Esophagus muscularis mucosa (tissue), 3 donors: ENCODE data around the gene PTPRD.

Experiments used
- POLR2A ChIP-seq: fragments of 450-650 bp; IDR thresholded peaks from one replicate; pipeline ENCODE4 v1.6.1; 2017; ENCODE audit warnings: antibody characterized with exemption, moderate library complexity, mild to moderate bottlenecking, low read depth
- TF ChIP-seq, protein P1 (sequence below), 3 experiments: fragments of 200-600 bp in 2 of 3; fragments of 450-650 bp in 1 of 3; sonication (generic) in 2 of 3; IDR thresholded peaks; one replicate each; pipeline ENCODE4 v1.5.1; 2017 to 2019; ENCODE audit warnings: antibody characterized with exemption in 3 of 3, mild to moderate bottlenecking in 2 of 3, moderate library complexity in 1 of 3

DNA sequence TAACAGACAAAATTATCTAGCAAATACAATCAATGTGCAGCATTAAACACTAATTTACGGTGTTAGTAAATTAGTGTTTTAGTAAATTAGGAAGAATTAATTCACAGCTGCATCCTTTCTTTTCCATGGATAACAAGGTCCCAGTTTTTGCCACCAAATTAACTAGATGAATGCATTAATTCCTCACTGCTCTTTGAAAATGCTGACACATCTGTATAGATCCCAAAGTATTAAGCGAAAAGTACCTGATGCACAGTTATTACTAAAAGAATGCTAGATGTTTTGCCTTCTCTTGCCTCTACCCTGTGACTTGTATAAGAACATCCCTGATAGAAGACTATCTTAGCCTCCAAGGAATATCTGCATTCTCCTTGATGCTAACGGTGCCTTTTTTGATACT is 2200.5 kb downstream of the PTPRD start:
- TF ChIP-seq, protein P1, sequence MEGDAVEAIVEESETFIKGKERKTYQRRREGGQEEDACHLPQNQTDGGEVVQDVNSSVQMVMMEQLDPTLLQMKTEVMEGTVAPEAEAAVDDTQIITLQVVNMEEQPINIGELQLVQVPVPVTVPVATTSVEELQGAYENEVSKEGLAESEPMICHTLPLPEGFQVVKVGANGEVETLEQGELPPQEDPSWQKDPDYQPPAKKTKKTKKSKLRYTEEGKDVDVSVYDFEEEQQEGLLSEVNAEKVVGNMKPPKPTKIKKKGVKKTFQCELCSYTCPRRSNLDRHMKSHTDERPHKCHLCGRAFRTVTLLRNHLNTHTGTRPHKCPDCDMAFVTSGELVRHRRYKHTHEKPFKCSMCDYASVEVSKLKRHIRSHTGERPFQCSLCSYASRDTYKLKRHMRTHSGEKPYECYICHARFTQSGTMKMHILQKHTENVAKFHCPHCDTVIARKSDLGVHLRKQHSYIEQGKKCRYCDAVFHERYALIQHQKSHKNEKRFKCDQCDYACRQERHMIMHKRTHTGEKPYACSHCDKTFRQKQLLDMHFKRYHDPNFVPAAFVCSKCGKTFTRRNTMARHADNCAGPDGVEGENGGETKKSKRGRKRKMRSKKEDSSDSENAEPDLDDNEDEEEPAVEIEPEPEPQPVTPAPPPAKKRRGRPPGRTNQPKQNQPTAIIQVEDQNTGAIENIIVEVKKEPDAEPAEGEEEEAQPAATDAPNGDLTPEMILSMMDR (IDR thresholded peaks at IDR 0.05) = no peak
- TF ChIP-seq POLR2A = no peak
